HK-2 (cell line): ENCODE results near the gene C3.
"Not testable (repeated sequence)": the region's sequence is repeated elsewhere in the genome, so short reads cannot be mapped to it uniquely, and the experiment has no call there.

Experiments
- DNase-seq: peaks from one replicate; pipeline ENCODE4 v3.0.0-alpha.2; 2018; ENCODE audit not compliant: unreplicated experiment

Gene C3

DNA sequence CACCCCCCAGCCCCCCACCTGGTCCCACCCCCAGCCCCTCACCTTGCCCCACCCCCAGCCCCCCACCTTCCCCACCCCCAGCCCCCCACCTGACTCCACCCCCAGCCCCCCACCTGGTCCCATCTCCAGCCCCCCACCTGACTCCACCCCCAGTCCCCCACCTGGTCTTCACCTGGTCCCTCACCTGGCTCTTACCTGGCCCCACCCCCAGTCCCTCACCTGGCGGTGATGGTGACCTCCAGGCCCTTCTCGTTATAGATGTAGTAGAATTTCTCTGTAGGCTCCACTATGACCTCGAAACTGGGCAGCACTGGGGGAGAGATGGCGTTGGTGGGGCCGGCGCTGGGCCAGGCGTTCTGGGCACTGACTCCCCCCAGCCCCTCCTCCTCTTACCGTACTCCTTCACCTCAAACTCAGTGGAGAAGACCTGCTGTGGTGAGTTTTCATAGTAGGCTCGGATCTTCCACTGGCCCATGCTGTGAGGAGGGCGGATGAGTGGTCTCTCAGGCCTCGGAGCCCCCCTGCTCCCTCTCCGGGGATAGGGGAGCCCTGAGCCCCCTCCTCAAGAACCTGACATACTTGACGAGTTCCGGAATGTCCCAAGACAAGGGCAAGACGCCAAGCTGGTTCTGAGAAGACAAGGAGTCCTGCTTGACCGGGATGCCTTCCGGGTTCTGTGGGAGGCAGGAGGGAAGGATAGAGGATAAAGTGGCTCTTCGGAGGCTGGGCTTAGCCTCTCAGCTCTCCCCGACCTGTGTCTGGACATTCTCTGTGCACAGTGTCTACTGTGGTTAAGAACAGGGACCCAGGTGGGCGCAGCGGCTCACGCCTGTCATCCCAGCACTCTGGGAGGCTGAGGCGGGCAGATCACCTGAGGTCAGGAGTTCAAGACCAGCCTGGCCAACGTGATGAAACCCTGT, 6.4 kb downstream of the C3 start:
- no peak for DNase-seq

DNA sequence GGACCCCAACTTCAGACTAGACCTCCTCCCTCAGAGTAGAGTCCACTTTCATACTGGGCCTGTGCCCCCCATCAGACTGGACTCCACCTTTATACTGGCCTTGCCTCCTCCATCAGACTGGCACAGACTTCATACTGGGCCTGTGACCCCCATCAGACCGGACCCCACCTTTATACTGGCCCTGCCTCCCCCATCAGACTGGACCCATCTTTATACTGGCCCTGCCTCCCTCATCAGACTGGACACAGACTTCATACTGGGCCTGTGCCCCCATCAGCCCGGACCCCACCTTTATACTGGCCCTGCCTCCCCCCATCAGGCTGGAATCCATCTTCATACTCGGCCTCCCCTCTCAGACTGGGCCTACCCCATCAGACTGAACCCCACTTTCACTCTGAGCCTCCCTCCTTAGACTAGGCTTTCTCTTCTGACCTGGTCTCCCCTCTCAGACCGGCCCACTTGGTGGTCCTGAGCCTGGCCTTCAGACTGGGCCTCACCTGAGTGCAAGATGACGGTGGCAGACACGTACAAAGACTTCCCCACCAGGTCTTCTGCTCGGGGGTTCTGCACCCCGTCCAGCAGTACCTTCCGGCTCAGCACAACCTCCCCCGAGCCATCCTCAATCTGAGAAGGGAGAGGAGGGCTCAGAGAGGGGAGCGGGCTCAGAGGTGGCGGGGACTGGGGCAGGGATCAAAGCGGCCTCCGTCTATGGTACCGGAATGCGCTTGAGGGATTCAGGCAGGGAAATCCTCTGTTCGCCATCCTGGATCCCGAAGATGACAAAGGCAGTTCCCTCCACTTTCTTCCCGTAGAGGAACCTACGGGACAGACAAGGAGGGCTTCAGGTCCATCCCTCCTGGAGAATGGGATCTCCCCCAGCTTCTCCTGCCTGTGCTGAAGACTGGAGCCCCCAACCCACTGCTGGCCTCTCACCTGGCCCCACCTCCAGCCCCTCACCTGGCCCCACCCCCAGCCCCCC, 7.5 kb downstream of the C3 start:
- DNase-seq = no peak

DNA sequence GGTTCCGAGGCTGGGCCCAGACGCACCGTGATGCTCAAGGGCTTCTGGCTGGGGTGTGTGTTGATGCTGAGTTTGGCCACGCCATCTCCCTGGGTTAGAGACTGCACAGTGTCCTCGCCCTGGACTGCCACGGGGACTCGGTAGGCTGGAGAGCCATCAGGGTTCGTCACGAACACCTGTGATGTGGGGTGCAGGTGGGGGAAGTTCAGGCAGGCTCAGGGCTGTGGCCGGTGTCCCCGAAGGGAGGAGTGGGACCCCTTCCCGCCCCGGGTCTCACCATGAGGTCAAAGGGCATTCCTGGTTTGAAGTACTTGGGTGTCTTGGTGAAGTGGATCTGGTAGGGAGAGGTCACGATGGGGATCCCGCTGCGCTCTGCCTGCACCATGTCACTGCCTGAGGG, 8.2 kb downstream of the C3 start:
- DNase-seq = no peak

DNA sequence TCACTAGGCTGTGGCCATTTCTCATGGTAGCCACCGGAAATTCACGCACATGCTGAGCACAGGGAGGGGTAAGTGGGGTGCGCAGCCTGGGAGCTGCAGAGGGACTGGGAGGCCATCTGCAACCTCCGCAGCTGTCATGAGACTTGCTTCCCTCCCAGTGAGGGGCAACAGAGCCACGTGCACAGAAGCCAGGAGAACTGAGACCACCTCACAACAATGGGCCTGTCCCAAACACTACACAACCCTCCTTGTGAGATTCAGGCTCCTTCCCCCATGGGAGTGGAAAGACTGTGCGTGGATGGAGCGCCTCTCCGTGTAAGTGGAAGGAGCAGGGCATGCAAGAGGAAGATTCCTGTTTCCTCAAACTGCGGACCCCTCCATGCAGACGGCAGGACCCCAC, 8.8 kb downstream of the C3 start:
- no peak for DNase-seq

DNA sequence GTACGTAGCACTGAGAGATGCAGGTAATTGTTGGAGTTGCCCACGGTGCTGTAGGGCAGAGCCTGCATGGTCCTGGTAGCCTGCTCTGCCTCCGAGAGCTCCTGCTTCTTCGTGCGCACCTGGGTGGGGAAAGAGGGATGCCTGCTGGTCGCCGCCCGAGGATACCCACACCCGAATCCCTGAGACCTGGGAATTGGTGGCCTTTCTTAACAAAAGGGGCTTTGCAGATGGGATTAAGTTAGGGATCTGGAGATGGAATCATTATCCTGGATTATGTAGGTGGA, 9.4 kb downstream of the C3 start:
- DNase-seq = no peak

DNA sequence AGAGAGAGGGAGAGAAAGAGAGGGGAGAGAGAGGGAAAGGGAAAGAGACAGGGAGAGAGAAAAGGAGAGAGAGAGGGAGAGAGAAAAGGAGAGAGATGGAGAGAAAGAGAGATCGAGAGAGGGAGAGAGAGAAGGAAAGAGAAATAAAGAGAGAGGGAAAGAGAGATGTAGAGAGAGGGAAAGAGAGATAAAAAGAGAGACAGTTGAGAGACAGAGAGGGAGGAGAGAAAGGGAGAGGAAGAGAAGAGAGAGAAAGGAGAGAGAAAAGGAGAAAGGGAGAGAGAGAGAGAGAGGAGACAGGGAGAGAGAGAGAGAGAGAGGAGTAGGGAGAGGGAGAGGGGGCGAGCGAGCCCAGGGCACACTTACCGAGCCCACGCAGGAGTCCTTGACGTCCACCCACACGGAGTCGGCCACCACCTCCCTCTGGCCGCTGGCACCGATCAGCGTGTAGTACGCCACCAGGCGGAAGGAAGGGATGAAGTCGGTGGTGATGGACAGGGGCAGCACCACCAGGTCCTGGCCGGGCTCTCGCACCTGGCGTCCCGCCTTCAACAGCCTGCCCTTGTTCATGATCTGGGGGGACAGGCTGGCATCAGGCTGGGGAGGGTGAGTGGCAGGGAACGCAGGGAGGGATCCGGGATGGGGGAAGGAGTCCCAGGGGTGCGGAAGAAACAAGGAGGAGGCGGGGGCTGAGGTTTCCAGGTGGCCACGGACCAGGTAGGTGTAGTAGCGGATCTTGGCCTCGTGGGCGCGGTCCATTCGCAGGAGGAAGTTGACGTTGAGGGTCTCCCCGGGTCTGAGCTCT, 10.0 kb downstream of the C3 start:
- no peak for DNase-seq

DNA sequence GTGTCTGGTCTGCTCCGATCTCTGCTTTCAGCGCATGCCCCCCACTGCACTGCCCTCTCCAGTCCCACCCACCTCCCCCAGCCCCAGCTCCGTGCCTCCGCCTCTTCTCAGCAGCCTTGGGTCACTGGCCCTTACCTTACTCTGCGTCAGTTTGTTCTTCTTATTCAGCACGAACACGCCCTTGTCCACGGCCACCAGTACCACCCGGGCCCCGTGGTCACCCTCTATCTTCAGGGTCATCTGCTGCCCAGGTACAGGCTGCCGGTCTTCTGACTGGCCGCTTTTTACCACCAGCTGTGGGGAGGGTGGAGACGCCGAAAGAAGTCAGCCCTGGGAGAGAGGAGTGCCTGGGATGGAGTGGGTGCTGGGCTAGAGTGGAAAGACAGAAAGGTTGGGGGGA, 10.9 kb downstream of the C3 start:
- no peak for DNase-seq

DNA sequence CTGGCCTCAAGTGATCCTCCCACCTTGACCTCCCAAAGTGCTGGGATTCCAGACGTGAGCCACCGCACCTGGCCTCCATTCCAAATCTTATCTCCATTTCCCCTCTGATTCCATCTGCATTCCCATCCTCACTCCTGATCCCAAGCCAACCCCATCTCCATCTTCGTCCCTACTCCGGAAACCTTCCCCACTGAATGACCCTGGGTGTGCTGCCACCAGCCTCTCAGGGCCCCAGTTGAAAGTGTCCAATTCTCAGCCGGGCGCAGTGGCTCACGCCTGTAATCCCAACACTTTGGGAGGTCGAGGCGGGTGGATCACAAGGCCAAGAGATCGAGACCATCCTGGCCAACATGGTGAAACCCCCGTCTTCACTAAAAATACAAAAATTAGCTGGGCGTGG, 11.5 kb downstream of the C3 start:
- not testable (repeated sequence) for DNase-seq

DNA sequence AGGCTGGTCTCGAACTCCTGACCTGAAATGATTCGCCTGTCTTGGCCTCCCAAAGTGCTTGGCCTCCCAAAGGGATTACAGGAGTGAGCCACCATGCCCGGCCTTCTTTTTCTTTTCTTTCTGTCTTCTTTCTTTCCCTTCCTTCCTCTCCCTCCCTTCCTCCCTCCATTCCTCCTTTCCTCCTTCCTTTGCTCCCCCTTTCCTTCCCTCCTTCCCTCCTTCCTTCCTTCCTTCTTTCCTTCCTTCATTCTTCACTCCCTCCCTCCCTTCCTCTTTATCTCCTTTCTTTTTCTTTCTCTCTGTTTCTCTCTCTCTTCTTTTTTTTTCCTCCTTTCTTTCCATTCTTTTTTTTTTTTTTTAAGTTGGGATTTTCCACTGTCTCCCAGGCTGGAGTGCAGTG, 12.1 kb downstream of the C3 start:
- no peak for DNase-seq

DNA sequence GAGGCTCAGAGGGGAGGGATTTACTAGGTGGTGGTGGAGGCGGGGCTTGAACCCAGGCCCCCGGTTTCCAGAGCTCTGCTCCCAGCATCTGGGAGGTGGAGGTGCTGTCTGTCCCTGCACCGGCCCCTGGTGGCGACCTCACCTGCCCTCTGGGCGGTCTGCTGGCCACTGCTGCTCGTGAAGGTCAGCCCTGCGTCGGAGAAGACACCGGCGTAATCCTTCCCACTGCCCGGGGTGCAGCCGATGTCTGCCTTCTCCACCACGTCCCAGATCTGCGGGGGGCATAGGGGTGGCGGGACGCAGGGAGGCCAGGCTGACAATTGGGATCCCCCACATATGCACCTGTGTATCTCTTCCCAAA, 12.8 kb downstream of the C3 start:
- DNase-seq = no peak

DNA sequence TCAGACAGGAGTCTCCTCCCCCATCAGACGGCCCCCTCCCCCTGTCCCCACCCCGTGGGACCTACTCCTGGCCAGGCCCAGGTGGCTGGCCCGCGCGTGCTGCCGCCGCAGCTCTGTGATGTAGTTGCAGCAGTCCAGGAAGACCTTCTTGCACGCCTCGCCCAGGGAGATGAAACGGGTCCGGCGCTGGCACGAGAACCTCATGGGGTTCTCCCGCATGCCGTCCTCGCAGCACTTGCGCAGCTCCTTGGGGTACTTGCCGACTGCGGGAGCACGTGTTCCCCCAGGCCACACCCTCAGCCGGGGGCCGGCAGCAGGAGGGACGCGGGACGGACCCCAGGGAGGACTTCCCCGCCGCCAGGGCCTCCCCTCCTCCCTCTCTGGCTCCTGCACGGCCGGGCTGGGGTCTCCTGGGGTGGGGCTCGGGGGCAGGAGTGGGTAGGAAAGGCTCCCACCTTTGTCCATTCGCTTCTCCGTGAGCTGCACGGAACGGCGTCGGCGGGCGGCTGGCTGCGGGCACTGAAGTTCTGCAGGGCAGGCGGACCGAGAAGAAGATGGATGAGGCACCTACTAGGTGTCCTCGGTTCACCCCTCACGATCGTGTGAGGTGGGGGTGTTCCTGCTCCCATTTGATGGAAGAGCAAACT, 13.3 kb downstream of the C3 start:
- DNase-seq = no peak

DNA sequence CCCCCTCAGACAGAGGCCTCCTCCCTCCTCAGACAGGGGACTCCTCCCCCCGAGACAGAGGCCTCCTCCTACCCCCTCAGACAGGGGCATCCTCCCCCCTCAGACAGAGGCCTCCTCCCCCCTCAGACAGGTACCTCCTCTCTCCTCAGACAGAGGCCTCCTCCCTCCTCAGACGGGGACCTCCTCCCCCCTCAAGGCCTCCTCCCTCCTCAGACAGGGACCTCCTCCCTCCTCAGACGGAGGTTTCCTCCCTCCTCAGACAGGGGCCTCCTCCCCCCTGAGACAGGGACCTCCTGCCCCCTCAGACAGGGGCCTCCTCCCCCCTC, 13.9 kb downstream of the C3 start:
- DNase-seq = no peak

DNA sequence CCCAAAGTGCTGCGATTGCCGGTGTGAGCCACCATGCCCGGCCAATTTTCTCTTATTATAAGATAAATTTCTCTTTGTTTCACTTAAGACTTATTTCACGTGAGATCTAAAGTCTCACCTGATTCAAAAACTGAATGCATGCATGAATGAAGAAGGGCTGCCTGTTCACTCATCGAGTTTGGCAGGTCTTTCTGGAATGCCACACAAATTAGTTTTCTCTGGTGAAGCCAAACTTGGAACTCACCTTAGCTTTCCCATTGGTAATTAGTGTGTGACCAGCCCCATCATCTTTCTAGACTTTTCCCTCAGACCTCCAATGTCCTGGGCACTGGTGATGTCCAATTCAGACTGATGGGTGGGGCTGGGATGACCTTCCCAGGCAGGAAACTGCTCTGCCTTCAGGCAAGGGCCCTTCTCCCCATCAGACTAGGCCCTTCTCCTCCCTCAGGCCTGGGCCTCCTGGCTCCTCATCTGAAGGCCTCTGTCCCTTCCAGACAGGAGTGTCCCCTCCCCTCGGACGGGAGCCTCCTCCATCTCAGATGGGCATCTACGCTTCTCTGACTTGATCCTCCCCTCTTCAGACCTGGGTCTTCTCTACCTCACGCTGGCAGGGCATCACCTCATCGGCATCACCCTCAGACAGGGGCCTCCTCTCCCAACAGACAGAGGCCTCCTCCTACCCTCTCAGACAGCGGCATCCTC, 14.4 kb downstream of the C3 start:
- DNase-seq = no peak

DNA sequence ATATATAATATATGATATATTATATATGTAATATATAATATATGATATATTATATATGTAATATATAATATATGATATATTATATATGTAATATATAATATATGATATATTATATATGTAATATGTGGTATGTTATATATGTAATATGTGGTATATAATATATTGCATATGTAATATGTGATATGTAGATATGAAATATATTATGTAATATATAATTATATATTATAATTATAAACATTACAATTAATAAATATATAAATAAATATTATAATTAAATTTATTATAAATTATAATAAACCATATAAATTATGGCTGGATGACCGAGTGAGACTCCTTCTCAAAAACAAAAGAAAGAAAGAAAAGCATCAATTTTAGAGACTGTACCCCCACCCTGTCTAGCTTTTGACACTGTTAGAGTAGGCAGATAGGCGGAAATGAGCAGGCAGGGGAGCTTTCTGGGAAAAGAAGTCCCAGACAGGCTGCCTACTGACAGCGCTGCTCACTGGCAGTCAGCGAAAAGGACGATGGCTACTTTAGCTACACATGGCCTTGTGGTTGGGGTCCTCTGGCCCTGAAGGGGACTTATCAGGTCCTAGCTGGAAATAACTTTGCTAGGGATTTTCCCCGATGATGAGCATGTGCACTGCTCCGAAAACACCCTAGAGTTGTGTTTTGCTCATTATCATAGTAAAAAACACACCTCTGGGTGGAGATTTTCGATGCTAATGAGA, 19.7 kb downstream of the C3 start:
- DNase-seq = no peak

DNA sequence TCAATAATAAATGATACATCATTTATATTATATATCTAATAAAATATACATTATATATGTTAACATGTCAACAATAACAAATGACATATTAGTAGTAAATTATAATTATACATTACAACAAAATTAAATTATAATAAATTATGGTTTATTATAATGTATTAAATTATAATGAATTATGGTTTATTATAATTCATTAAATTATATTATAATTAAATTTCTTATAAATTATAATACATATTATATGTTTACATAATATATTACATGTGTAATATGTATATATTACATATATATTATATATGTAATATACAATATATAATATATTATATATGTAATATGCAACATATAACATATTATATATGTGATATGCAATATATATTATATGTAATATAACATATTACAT, 20.5 kb downstream of the C3 start:
- DNase-seq = no peak

DNA sequence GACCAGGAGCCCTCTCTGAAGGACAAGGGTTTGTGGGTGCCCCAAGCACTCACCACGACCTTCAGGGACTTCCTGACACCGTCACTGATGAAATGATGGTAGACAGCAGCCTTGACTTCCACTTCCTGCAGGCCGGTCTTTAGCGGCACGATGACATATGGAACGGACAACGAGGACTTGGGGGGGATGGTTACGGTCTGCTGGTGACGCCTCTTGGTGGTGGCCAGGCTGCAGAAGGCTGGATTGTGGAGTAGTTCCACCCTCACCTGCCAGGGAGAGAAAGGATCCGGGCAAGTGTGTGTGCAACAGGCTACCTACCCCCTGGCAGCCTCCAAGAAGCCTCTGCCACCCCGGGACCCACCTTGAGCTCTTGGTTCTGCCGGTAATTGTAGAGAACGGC, 23.2 kb downstream of the C3 start:
- no peak for DNase-seq

DNA sequence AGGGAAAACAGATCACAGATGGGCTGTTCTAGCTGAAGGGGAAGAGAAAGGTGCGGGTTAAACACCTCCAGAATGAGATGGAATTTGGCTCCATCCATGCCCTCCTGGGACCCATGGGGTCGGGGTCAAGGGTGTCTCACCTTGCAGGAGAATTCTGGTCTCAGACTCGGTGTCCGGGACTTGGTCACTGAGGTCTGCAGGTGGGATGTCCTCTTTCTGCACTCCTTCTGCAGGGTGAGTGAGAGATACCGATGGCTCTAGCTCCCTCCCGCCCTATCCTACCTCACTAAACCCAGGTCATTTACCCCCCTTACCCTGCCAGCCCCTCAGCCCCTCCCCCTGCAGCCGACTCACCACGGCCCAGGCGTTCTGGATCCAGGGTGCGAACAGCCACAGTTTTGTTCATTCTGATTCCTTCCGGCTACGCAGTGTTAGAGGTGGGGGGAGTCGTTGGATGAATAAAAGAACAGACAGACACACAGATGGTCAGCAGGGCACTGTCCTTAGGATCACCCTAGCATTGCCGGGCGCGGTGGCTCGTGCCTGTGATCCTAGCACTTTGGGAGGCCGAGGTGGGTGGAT, 24.1 kb downstream of the C3 start:
- DNase-seq = no peak

DNA sequence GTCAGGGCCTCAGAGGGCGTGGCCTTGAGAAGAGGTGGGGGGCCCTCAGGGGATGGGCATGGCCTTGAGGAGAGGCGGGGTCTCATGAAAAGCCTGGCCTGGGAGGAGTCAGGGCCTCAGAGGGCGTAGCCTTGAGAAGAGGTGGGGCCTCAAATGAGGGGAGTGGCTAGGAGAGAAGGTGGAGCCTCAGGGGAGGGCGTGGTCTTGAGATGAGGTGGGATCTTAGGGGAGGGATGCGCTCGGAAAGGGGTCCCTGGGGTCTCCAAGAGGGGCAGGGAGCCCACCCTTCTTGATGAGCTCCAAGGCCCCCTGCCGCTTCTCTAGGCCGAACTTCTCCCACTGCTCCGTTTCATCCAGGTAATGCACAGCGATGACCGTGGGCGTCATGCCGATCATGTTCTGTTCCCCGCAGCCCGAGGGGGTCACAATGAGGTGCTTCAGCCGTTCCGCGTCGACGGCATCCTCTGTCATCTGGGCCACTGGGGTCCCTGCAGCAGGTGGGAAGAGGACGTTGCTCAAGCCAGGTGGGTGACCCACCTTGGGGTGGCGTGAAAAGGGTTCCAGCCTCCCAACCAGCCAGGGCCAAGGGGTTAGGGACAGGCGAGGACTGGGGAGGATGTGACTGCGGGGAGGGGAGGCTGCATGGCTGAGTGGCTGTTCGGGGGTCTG, 26.2 kb downstream of the C3 start:
- DNase-seq = no peak

DNA sequence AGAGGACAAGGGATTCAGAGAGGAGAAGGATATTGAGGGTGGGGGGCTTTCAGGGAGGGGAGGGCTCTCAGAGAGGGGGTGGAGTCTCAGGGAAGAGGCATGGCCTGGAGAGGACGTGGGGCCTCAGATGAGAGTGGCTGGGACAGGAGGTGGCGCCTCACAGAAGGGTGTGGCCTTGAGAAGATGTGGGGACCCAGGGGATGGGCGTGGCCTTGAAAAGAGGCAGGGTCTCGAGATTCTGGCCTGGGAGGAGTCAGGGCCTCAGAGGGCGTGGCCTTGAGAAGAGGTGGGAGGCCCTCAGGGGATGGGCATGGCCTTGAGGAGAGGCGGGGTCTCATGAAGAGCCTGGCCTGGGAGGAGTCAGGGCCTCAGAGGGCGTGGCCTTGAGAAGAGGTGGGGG, 26.8 kb downstream of the C3 start:
- DNase-seq = no peak

DNA sequence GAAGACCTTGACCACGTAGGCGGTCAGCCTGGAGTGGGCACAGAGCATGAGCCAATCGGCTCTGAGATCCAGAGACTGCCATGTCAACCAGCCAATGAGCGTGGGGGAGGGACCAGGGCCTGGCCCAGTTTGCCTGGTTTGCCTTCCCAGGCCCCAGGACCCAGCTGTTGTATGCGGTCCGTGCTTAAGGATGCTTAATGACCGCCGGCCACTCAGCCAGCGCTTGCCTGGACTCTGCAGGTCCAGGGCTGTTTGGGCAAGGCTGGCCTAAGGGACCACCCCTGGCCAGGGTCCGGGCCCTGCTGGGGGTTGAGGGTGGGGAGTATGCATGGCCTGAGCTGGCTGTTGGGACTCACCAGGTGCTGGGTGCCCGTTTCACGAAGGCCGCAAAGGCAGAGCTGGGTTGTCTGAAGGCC, 27.4 kb downstream of the C3 start:
- DNase-seq = no peak
